Liver (tissue), 9 donors: Measurements from ENCODE around the gene PPFIA2. TPM values are rescaled to one million over a fixed set of nuclear protein-coding genes. Genes with fewer than 3 reads are reported as not detected.

Source experiments
- DNase-seq: peaks from one replicate; pipeline ENCODE4 v3.0.0-alpha.2; 2017; ENCODE audit warnings: low spot score
- H3K27ac ChIP-seq, 2 donors: one replicate each; pipeline ENCODE4 v1.7.0; 2013; ENCODE audit warnings: inconsistent platforms in 2 of 2, low read length in 2 of 2, control low read depth in 1 of 2, low read depth in 1 of 2, mild to moderate bottlenecking in 1 of 2
- H3K27me3 ChIP-seq, 4 donors: one replicate each; pipeline versions ENCODE4 v1.6.1 to v1.7.0; 2013; ENCODE audit warnings: low read length in 3 of 4, inconsistent platforms in 1 of 4, mild to moderate bottlenecking in 1 of 4, moderate library complexity in 1 of 4; ENCODE audit not compliant: control insufficient read depth in 4 of 4, insufficient read depth in 4 of 4
- H3K36me3 ChIP-seq, 4 donors: one replicate each; pipeline versions ENCODE4 v1.6.1 to v1.7.0; 2013; ENCODE audit warnings: low read length in 3 of 4, mild to moderate bottlenecking in 3 of 4, low read depth in 1 of 4, moderate library complexity in 1 of 4; ENCODE audit not compliant: control insufficient read depth in 4 of 4, insufficient read depth in 3 of 4
- H3K4me1 ChIP-seq, 4 donors: one replicate each; pipeline versions ENCODE4 v1.6.1 to v1.7.0; 2013; ENCODE audit warnings: low read length in 3 of 4, mild to moderate bottlenecking in 3 of 4, moderate library complexity in 1 of 4; ENCODE audit not compliant: control insufficient read depth in 4 of 4, insufficient read depth in 4 of 4
- H3K4me3 ChIP-seq, 3 donors: one replicate each; pipeline versions ENCODE4 v1.6.1 to v1.7.0; 2013; ENCODE audit warnings: low read length in 3 of 3, control low read depth in 1 of 3, low read depth in 1 of 3, mild to moderate bottlenecking in 1 of 3
- H3K9ac ChIP-seq, 2 donors: one replicate each; pipeline ENCODE4 v1.7.0; 2013; ENCODE audit warnings: low read length in 2 of 2, mild to moderate bottlenecking in 2 of 2, moderate library complexity in 2 of 2, control low read depth in 1 of 2, low read depth in 1 of 2
- H3K9me3 ChIP-seq, 4 donors: one replicate each; pipeline versions ENCODE4 v1.6.1 to v1.7.0; 2013; ENCODE audit warnings: low read length in 3 of 4; ENCODE audit not compliant: control insufficient read depth in 4 of 4
- EGR1 ChIP-seq, 2 donors: IDR thresholded peaks; 2 replicates each; pipeline ENCODE4 v1.6.1; 2016 to 2018; ENCODE audit warnings: antibody characterized with exemption in 2 of 2, low read depth in 2 of 2
- FOXA1 ChIP-seq: IDR thresholded peaks from 2 replicates; pipeline ENCODE4 v1.6.1; 2016; ENCODE audit warnings: antibody characterized with exemption
- FOXA2 ChIP-seq: IDR thresholded peaks from 2 replicates; pipeline ENCODE4 v1.6.1; 2016; ENCODE audit warnings: antibody characterized with exemption
- GABPA ChIP-seq, 2 donors: IDR thresholded peaks in 1 of 2; conservative IDR thresholded peaks in 1 of 2; 2 replicates each; pipeline ENCODE4 v1.6.1; 2016; ENCODE audit warnings: antibody characterized with exemption in 2 of 2, mild to moderate bottlenecking in 1 of 2, moderate library complexity in 1 of 2
- HNF4A ChIP-seq, 2 donors: conservative IDR thresholded peaks; 2 replicates each; pipeline ENCODE4 v1.6.1; 2016; ENCODE audit warnings: antibody characterized with exemption in 2 of 2, mild to moderate bottlenecking in 2 of 2
- HNF4G ChIP-seq: IDR thresholded peaks from 2 replicates; pipeline ENCODE4 v1.6.1; 2016; ENCODE audit warnings: antibody characterized with exemption
- JUND ChIP-seq, 2 donors: IDR thresholded peaks; 2 replicates each; pipeline ENCODE4 v1.6.1; 2016; ENCODE audit warnings: antibody characterized with exemption in 2 of 2
- NR2F2 ChIP-seq: IDR thresholded peaks from 2 replicates; pipeline ENCODE4 v1.6.1; 2016; ENCODE audit warnings: antibody characterized with exemption
- RAD21 ChIP-seq, 2 donors: IDR thresholded peaks; 2 replicates each; pipeline ENCODE4 v1.6.1; 2016; ENCODE audit warnings: antibody characterized with exemption in 2 of 2, mild to moderate bottlenecking in 2 of 2
- RXRA ChIP-seq, 2 donors: IDR thresholded peaks; 2 replicates each; pipeline ENCODE4 v1.6.1; 2017 to 2018; ENCODE audit warnings: antibody characterized with exemption in 2 of 2, mild to moderate bottlenecking in 1 of 2
- SP1 ChIP-seq: IDR thresholded peaks from 2 replicates; pipeline ENCODE4 v1.6.1; 2018; ENCODE audit warnings: antibody characterized with exemption, mild to moderate bottlenecking
- TAF1 ChIP-seq: conservative IDR thresholded peaks from 2 replicates; pipeline ENCODE4 v1.6.1; 2016; ENCODE audit warnings: antibody characterized with exemption, mild to moderate bottlenecking
- YY1 ChIP-seq: IDR thresholded peaks from 2 replicates; pipeline ENCODE4 v1.6.1; 2016; ENCODE audit warnings: antibody characterized with exemption, mild to moderate bottlenecking
- WGBS: extraction: QIAGEN DNeasy Blood & Tissue Kit; methylation state at CpG from one replicate; pipeline ENCODE4 v1.1.7; 2013; 5-methylcytosine and 5-hydroxymethylcytosine counted together
- polyA plus RNA-seq, 2 donors: library from polyadenylated mRNA; stranded (reverse) in 1 of 2; unstranded in 1 of 2; fragments of 200-250 nt in 1 of 2; fragments of >200 nt in 1 of 2; fragmentation: Nextera tagmentation in 1 of 2; extraction: Ambion mirVana in 1 of 2; gene quantifications; one replicate each; pipeline versions ENCODE4 v1.2.1 to v1.2.3, GENCODE V29; 2013 to 2015
- total RNA-seq, 2 donors: library from RNA; depleted of rRNA; stranded (reverse); fragments of >200 nt; gene quantifications; one replicate each; pipeline ENCODE4 v1.2.3, GENCODE V29; 2014
- TF ChIP-seq, protein P1 (sequence below): IDR thresholded peaks from 2 replicates; pipeline ENCODE4 v1.6.1; 2016; ENCODE audit warnings: antibody characterized with exemption
- TF ChIP-seq, protein P2 (sequence below): IDR thresholded peaks from 2 replicates; pipeline ENCODE4 v1.6.1; 2016; ENCODE audit warnings: antibody characterized with exemption
- TF ChIP-seq, protein P3 (sequence below): IDR thresholded peaks from 2 replicates; pipeline ENCODE4 v1.6.1; 2016; ENCODE audit warnings: antibody characterized with exemption, mild to moderate bottlenecking
- TF ChIP-seq, protein P4 (sequence below): IDR thresholded peaks from 2 replicates; pipeline ENCODE4 v1.6.1; 2016; ENCODE audit warnings: antibody characterized with exemption
- TF ChIP-seq, protein P5 (sequence below): fragments of 150-350 bp; IDR thresholded peaks from 2 replicates; pipeline ENCODE4 v1.5.1; 2017; ENCODE audit warnings: improper control_type of control experiment, low read depth, low read length; ENCODE audit not compliant: missing input control
- donor health status: healthy.
- donor health status: healthy.
- donor health status: healthy.
- donor health status: healthy.
- donor health status: healthy.

The PPFIA2 gene
- total and polyA plus RNA-seq, 4 donors = 0.05 to 0.50 (median 0.22) TPM; not detected in 1

DNA sequence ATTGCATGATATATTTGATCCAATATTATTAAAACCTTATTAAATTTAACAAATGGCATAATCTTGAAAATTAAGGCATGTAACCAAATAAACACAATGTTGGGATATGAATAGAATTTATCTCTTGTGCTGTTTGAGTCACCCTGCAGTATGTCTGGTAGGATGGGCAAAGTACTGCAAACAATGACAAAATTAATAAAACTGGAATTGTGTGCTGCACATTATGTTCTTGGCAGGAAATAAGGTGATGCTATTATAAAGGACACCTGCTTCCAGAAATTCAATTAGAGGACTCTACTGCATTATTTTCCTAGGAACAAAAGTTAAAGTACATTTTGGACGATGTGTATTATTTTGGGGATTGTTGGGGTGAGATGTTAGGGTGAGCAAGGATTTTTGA, 132.7 kb downstream of the PPFIA2 start:
- Histone ChIP-seq H3K27ac (no peak overlapping the region), H3K4me3 (no peak overlapping the region), H3K27me3 (no peaks in the 10 kb centered on the region), H3K9ac (no peak overlapping the region), H3K4me1 (no peaks in the 10 kb centered on the region), H3K9me3 (no peaks in the 10 kb centered on the region), H3K36me3 (no peaks in the 10 kb centered on the region)
- no peak for DNase-seq
- TF ChIP-seq HNF4A (conservative IDR thresholded peaks at IDR 0.05) = no peak
- TF ChIP-seq, protein P1, sequence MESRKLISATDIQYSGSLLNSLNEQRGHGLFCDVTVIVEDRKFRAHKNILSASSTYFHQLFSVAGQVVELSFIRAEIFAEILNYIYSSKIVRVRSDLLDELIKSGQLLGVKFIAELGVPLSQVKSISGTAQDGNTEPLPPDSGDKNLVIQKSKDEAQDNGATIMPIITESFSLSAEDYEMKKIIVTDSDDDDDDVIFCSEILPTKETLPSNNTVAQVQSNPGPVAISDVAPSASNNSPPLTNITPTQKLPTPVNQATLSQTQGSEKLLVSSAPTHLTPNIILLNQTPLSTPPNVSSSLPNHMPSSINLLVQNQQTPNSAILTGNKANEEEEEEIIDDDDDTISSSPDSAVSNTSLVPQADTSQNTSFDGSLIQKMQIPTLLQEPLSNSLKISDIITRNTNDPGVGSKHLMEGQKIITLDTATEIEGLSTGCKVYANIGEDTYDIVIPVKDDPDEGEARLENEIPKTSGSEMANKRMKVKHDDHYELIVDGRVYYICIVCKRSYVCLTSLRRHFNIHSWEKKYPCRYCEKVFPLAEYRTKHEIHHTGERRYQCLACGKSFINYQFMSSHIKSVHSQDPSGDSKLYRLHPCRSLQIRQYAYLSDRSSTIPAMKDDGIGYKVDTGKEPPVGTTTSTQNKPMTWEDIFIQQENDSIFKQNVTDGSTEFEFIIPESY = no peak
- TF ChIP-seq, protein P2, sequence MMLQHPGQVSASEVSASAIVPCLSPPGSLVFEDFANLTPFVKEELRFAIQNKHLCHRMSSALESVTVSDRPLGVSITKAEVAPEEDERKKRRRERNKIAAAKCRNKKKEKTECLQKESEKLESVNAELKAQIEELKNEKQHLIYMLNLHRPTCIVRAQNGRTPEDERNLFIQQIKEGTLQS = no peak
- TF ChIP-seq RXRA (IDR thresholded peaks at IDR 0.05) = no peak
- no peak for TF ChIP-seq RAD21 (IDR thresholded peaks at IDR 0.05)
- no peak for TF ChIP-seq NR2F2
- TF ChIP-seq, protein P3, sequence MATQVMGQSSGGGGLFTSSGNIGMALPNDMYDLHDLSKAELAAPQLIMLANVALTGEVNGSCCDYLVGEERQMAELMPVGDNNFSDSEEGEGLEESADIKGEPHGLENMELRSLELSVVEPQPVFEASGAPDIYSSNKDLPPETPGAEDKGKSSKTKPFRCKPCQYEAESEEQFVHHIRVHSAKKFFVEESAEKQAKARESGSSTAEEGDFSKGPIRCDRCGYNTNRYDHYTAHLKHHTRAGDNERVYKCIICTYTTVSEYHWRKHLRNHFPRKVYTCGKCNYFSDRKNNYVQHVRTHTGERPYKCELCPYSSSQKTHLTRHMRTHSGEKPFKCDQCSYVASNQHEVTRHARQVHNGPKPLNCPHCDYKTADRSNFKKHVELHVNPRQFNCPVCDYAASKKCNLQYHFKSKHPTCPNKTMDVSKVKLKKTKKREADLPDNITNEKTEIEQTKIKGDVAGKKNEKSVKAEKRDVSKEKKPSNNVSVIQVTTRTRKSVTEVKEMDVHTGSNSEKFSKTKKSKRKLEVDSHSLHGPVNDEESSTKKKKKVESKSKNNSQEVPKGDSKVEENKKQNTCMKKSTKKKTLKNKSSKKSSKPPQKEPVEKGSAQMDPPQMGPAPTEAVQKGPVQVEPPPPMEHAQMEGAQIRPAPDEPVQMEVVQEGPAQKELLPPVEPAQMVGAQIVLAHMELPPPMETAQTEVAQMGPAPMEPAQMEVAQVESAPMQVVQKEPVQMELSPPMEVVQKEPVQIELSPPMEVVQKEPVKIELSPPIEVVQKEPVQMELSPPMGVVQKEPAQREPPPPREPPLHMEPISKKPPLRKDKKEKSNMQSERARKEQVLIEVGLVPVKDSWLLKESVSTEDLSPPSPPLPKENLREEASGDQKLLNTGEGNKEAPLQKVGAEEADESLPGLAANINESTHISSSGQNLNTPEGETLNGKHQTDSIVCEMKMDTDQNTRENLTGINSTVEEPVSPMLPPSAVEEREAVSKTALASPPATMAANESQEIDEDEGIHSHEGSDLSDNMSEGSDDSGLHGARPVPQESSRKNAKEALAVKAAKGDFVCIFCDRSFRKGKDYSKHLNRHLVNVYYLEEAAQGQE = no peak
- no peak for TF ChIP-seq EGR1 (IDR thresholded peaks at IDR 0.05; ENCODE audit: low read depth in 2 of 2)
- no peak for TF ChIP-seq SP1
- no peak for TF ChIP-seq TAF1
- TF ChIP-seq, protein P4, sequence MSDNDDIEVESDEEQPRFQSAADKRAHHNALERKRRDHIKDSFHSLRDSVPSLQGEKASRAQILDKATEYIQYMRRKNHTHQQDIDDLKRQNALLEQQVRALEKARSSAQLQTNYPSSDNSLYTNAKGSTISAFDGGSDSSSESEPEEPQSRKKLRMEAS = no peak
- TF ChIP-seq FOXA2 = no peak
- TF ChIP-seq FOXA1 = no peak
- no peak for TF ChIP-seq JUND (IDR thresholded peaks at IDR 0.05)
- TF ChIP-seq HNF4G = no peak
- 39% methylated on average over 1 of the region's 1 CpG for WGBS

DNA sequence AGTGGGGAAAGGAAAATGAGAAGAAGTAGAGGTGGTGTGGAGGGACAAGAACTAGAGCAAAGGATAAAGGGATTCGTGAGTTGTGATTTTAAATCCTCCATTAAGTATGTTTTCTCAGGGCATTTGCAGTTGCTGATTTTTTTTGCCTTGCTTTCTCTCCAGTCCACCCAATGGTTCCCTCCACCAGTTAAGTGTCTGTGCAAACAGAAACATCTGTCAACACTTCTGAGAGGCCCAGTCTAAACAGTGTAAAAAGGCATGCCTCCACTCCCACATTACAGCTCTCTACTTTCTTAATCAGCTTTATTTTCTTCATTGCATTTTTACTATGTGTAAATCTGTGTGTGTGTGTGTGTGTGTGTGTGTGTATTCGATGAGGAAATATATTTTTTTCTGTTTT, 141.2 kb downstream of the PPFIA2 start:
- no peaks in the 10 kb centered on the region for H3K27me3 ChIP-seq
- TF ChIP-seq NR2F2 = no peak
- TF ChIP-seq RAD21 (IDR thresholded peaks at IDR 0.05) = no peak
- TF ChIP-seq EGR1 (IDR thresholded peaks at IDR 0.05; ENCODE audit: low read depth in 2 of 2) = no peak
- TF ChIP-seq SP1 = no peak
- TF ChIP-seq RXRA (IDR thresholded peaks at IDR 0.05) = no peak
- no peak for TF ChIP-seq YY1
- TF ChIP-seq, protein P5, sequence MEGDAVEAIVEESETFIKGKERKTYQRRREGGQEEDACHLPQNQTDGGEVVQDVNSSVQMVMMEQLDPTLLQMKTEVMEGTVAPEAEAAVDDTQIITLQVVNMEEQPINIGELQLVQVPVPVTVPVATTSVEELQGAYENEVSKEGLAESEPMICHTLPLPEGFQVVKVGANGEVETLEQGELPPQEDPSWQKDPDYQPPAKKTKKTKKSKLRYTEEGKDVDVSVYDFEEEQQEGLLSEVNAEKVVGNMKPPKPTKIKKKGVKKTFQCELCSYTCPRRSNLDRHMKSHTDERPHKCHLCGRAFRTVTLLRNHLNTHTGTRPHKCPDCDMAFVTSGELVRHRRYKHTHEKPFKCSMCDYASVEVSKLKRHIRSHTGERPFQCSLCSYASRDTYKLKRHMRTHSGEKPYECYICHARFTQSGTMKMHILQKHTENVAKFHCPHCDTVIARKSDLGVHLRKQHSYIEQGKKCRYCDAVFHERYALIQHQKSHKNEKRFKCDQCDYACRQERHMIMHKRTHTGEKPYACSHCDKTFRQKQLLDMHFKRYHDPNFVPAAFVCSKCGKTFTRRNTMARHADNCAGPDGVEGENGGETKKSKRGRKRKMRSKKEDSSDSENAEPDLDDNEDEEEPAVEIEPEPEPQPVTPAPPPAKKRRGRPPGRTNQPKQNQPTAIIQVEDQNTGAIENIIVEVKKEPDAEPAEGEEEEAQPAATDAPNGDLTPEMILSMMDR = no peak
- no peak for TF ChIP-seq HNF4A (conservative IDR thresholded peaks at IDR 0.05)
- TF ChIP-seq, protein P1 = no peak
- no peak for TF ChIP-seq GABPA (IDR thresholded peaks at IDR 0.05 in 1 of 2, conservative IDR thresholded peaks at IDR 0.05 in 1 of 2)
- no peak overlapping the region for H3K4me3 ChIP-seq
- no peaks in the 10 kb centered on the region for H3K9me3 ChIP-seq
- no peaks in the 10 kb centered on the region for H3K36me3 ChIP-seq
- H3K27ac ChIP-seq = no peak overlapping the region
- no peak overlapping the region for H3K9ac ChIP-seq
- no peaks in the 10 kb centered on the region for H3K4me1 ChIP-seq
- no peak for DNase-seq
- WGBS = 56% methylated on average over 2 of the region's 2 CpGs
